IPS-NIHi11 (cell line): ENCODE results near the gene TMEM178A.
"Not testable (repeated sequence)": the region's sequence is repeated elsewhere in the genome, so short reads cannot be mapped to it uniquely, and the experiment has no call there.

Experiments
- DNase-seq: peaks from one replicate; pipeline ENCODE4 v3.0.0; 2012; ENCODE audit warnings: mixed read lengths, low spot score

Gene TMEM178A

GRCh38 chr2:39648580-39648979 is 17.1 kb upstream of the TMEM178A start:
- no peak for DNase-seq

GRCh38 chr2:39649511-39649910 is 16.2 kb upstream of the TMEM178A start:
- no peak for DNase-seq

- DNase-seq, result no peak
Observed at GRCh38 chr2:39650468-39650867, 15.2 kb upstream of the TMEM178A start.

GRCh38 chr2:39656215-39656614 is 9.5 kb upstream of the TMEM178A start:
- DNase-seq, result not testable (repeated sequence)

GRCh38 chr2:39657287-39657937 is 8.3 kb upstream of the TMEM178A start:
- no peak for DNase-seq

- DNase-seq, result no peak
Observed at GRCh38 chr2:39658371-39658770, 7.3 kb upstream of the TMEM178A start.

- no peak for DNase-seq
Observed at GRCh38 chr2:39659765-39660611, 5.7 kb upstream of the TMEM178A start.

- no peak for DNase-seq
Observed at GRCh38 chr2:39660612-39661236, 5.0 kb upstream of the TMEM178A start.

GRCh38 chr2:39661826-39662225 is 3.9 kb upstream of the TMEM178A start:
- no peak for DNase-seq

GRCh38 chr2:39663187-39663930 is 2.4 kb upstream of the TMEM178A start:
- no peak for DNase-seq

- DNase-seq, result no peak
Observed at GRCh38 chr2:39664232-39664887, 1.4 kb upstream of the TMEM178A start.

GRCh38 chr2:39664888-39665591 is 677 bp upstream of the TMEM178A start:
- DNase-seq, result peak; percentile 41

GRCh38 chr2:39666491-39667101 is 879 bp downstream of the TMEM178A start:
- DNase-seq, result peak; percentile 38

GRCh38 chr2:39667104-39667885 is 1.6 kb downstream of the TMEM178A start:
- no peak for DNase-seq

GRCh38 chr2:39667886-39668276 is 2.2 kb downstream of the TMEM178A start:
- DNase-seq, result no peak

GRCh38 chr2:39668576-39669080 is 2.9 kb downstream of the TMEM178A start:
- no peak for DNase-seq

GRCh38 chr2:39671604-39672003 is 5.9 kb downstream of the TMEM178A start:
- no peak for DNase-seq

- no peak for DNase-seq
Observed at GRCh38 chr2:39673018-39673417, 7.3 kb downstream of the TMEM178A start.

GRCh38 chr2:39676342-39676741 is 10.6 kb downstream of the TMEM178A start:
- DNase-seq, result no peak

- DNase-seq, result no peak
Observed at GRCh38 chr2:39678170-39678569, 12.5 kb downstream of the TMEM178A start.
